AG04449 (cell line): ENCODE results near the gene TMEM163.

Experiments used
- CTCF ChIA-PET: fragments of 350-600 bp; formaldehyde crosslinking; extraction: SDS; loops from one replicate; lab custom pipeline; 2021; ENCODE audit warnings: antibody characterized with exemption; lab: Yijun Ruan, JAX
- POLR2A ChIA-PET: fragments of 400-600, 350-600 bp; formaldehyde crosslinking; extraction: SDS; loops from one replicate; lab custom pipeline; 2020; ENCODE audit warnings: antibody characterized with exemption, inconsistent platforms; lab: Yijun Ruan, JAX
- DNase-seq: peaks from one replicate; pipeline ENCODE4 v3.0.0-alpha.2; 2010; ENCODE audit warnings: low read depth, low spot score
- H3K4me3 ChIP-seq: 2 replicates; pipeline ENCODE4 v1.5.1; 2011; ENCODE audit warnings: low read depth, mild to moderate bottlenecking, control low read depth, low read length
- CTCF ChIP-seq: IDR thresholded peaks from one replicate; pipeline ENCODE4 v1.5.1; 2011; ENCODE audit warnings: mild to moderate bottlenecking, moderate library complexity, low read length, control low read depth, inconsistent platforms; ENCODE audit not compliant: insufficient read depth; ENCODE audit errors: missing control alignments

The TMEM163 gene

GRCh38 chr2:134500211-134500935 lies 218.4 kb downstream of the TMEM163 start:
- CTCF ChIA-PET: no interaction called here
- TF ChIP-seq CTCF: no peak
- DNase-seq: no peak
- POLR2A ChIA-PET: no interaction called here
- H3K4me3 ChIP-seq: no peak overlapping the region

- TF ChIP-seq CTCF: no peak
- CTCF ChIA-PET: interaction anchor here (1.3 kb wide), 1 partner anchor 48 kb away, joined by 3 read pairs; no protein-coding TSS in a partner anchor
Observed at GRCh38 chr2:134499307-134499926, 219.4 kb downstream of the TMEM163 start.

GRCh38 chr2:134498654-134499053 lies 220.1 kb downstream of the TMEM163 start:
- no peak overlapping the region for H3K4me3 ChIP-seq
- POLR2A ChIA-PET: no interaction called here
- no peak for DNase-seq
- TF ChIP-seq CTCF: no peak
- CTCF ChIA-PET: interaction anchor here (1.3 kb wide), 1 partner anchor 48 kb away, joined by 3 read pairs; no protein-coding TSS in a partner anchor

More at GRCh38 chr2:134499307-134499926, 219.4 kb downstream of the TMEM163 start:
- POLR2A ChIA-PET: no interaction called here
- H3K4me3 ChIP-seq: no peak overlapping the region
- DNase-seq: no peak

- ChIA-PET CTCF (interaction anchor here (1.1 kb wide), 1 partner anchor 33 kb away, joined by 3 read pairs; no protein-coding TSS in a partner anchor), POLR2A (no interaction called here)
- no peak for DNase-seq
- no peak for TF ChIP-seq CTCF
- no peak overlapping the region for H3K4me3 ChIP-seq
Observed at GRCh38 chr2:134493797-134494196, 225.0 kb downstream of the TMEM163 start.

- ChIA-PET POLR2A (no interaction called here), CTCF (no interaction called here)
- no peak for DNase-seq
- no peak for TF ChIP-seq CTCF
- H3K4me3 ChIP-seq: no peak overlapping the region
Observed at GRCh38 chr2:134491771-134492441, 226.9 kb downstream of the TMEM163 start.

GRCh38 chr2:134491022-134491421 lies 227.8 kb downstream of the TMEM163 start:
- TF ChIP-seq CTCF: no peak
- no peak overlapping the region for H3K4me3 ChIP-seq
- no peak for DNase-seq
- POLR2A ChIA-PET: no interaction called here
- CTCF ChIA-PET: interaction anchor here (0.7 to 1.6 kb wide), 2 partner anchors 10 to 372 kb away, joined by 3 to 4 read pairs; no protein-coding TSS in a partner anchor
